Measurements from ENCODE around the gene ZDHHC9. TPM values are rescaled to one million over a fixed set of nuclear protein-coding genes. Genes with fewer than 3 reads are reported as not detected.
A peak's percentile ranks its signal among the peaks of the same experiment; 100 is the strongest.

ZDHHC9 gene
- total and polyA plus RNA-seq, 5 experiments from 2014 or later, result 4.1 to 12.3 (median 7.5) TPM

GRCh38 chrX:129781680-129782495, 61.8 kb downstream of the ZDHHC9 start:
- H3K9me3 Mint-ChIP-seq, result no peaks in the 10 kb centered on the region
- no peaks in the 10 kb centered on the region for H3K27me3 Mint-ChIP-seq
- H3K4me1 Mint-ChIP-seq, result peaks cover 28 to 76% (median 66%) of the 10 kb centered on the region in 4 donors
- DNase-seq (no peak), ATAC-seq (no peak)
- POLR2A ChIA-PET, result interaction anchor here (0.6 to 15.1 kb wide), 9 partner anchors 14 to 104 kb away, joined by 3 to 382 read pairs (median 7); no protein-coding TSS in a partner anchor
- H3K36me3 Mint-ChIP-seq, result peaks cover 7 to 51% (median 24%) of the 10 kb centered on the region in 3 donors
- H3K27ac Mint-ChIP-seq, result peak overlapping the region; percentile 84 to 98 (median 94)
- peak overlapping the region; percentile 80 to 98 (median 96) for H3K4me3 Mint-ChIP-seq

DNA sequence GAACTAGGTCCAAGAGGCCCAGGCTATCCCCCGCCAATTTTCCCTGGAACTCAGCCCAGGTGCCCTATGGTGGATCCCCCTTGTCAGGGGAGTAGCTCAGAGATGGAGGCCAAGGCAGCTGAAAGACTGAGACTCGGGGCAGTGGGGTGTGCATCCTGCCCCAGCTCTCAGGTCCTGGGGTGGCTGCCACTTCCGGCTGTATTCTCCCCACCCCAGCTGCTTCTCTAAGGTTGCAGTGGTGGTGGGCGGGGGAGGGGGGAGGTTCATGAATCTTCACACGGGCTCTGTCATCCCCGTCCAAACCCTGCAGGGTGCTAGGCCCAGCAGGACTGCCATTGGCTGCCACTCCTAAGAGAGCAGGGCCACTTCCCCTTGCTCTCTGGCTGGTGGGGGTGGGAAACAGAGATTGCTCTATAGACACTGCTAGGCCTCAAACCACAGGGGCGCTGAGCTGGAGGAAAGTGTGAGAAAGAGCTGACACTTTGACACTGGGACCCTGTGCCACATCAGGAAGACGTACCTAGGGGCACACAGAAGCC, 62.5 kb downstream of the ZDHHC9 start:
- peaks cover 24 to 76% (median 66%) of the 10 kb centered on the region in 4 donors for H3K4me1 Mint-ChIP-seq
- DNase-seq, result peak; percentile 45 to 94 (median 76)
- H3K27me3 Mint-ChIP-seq, result no peaks in the 10 kb centered on the region
- no peaks in the 10 kb centered on the region for H3K9me3 Mint-ChIP-seq
- peaks cover 7 to 46% (median 24%) of the 10 kb centered on the region in 3 donors for H3K36me3 Mint-ChIP-seq
- H3K4me3 Mint-ChIP-seq, result peak overlapping the region; percentile 80 to 98 (median 96)
- POLR2A ChIA-PET, result interaction anchor here (0.6 to 15.1 kb wide), 10 partner anchors 15 to 241 kb away, joined by 3 to 382 read pairs (median 6); no protein-coding TSS in a partner anchor
- peak; percentile 75 to 84 for ATAC-seq
- peak overlapping the region; percentile 87 to 98 (median 96) for H3K27ac Mint-ChIP-seq

- Mint-ChIP-seq H3K4me3 (peak overlapping the region; percentile 80 to 98 (median 96)), H3K4me1 (peaks cover 21 to 74% (median 61%) of the 10 kb centered on the region in 4 donors), H3K9me3 (no peaks in the 10 kb centered on the region), H3K36me3 (peaks cover 7 to 40% (median 22%) of the 10 kb centered on the region in 3 donors), H3K27ac (peak overlapping the region; percentile 87 to 98 (median 96)), H3K27me3 (no peaks in the 10 kb centered on the region)
- POLR2A ChIA-PET, result interaction anchor here (0.6 to 15.1 kb wide), 13 partner anchors 7 to 240 kb away, joined by 3 to 382 read pairs (median 5); partner anchors contain the start of gene UTP14A
- DNase-seq (no peak), ATAC-seq (no peak)
Measured at GRCh38 chrX:129780441-129781105, 63.1 kb downstream of the ZDHHC9 start.

- Mint-ChIP-seq H3K9me3 (no peaks in the 10 kb centered on the region), H3K27me3 (no peaks in the 10 kb centered on the region), H3K36me3 (peaks cover 7 to 34% (median 19%) of the 10 kb centered on the region in 3 donors), H3K27ac (peak within 1 kb of the TSS; percentile 87 to 98 (median 96)), H3K4me1 (peaks cover 24 to 75% (median 63%) of the 10 kb centered on the region in 4 donors), H3K4me3 (peak within 1 kb of the TSS; percentile 80 to 98 (median 96))
- DNase-seq, result peak; percentile 38 to 82 (median 58)
- ATAC-seq, result peak; percentile 23 to 31
- POLR2A ChIA-PET, result interaction anchor here (0.9 to 15.1 kb wide), 10 partner anchors 8 to 127 kb away, joined by 3 to 382 read pairs (median 5); partner anchors contain the start of gene UTP14A
Measured at GRCh38 chrX:129779747-129780146, 63.9 kb downstream of the ZDHHC9 start, which contains the start of gene SASH3. SASH3 (plus strand) TSS chrX:129779949; CDS start chrX:129780098, 149 bp downstream.

DNA sequence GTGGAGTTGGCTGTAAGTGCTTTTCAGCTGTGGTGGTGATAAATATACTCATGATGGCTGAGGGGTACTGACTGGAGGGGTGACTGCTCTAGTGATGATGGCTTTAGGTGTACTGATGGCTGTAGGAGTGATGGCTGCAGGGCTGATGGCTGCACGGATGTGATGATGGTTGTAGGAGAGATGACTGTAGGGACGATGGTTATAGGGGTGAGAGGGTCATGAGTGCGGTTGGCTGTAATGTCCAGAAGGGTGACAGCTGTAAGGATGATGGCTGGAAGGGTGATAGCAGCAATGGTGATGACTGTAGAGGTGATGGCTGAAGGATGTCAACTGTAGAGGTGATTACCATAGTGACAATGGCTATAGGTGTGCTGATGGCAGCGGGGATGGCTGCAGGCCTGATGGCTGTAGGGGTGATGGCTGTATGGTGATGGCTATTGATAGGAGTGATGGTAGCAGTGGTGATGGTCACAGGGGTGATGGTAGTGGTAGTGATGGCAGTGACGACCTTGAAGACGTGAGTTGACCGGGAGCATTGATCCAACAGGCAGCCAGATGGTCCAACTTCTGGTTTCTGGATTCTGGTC, 64.5 kb downstream of the ZDHHC9 start:
- Mint-ChIP-seq H3K9me3 (no peaks in the 10 kb centered on the region), H3K27me3 (no peaks in the 10 kb centered on the region), H3K4me3 (peak overlapping the region; percentile 80 to 98 (median 96)), H3K4me1 (peaks cover 24 to 76% (median 64%) of the 10 kb centered on the region in 4 donors), H3K36me3 (peaks cover 7 to 28% (median 15%) of the 10 kb centered on the region in 3 donors), H3K27ac (peak overlapping the region; percentile 87 to 98 (median 96))
- DNase-seq (no peak), ATAC-seq (no peak)
- POLR2A ChIA-PET, result interaction anchor here (1.3 to 15.1 kb wide), 7 partner anchors 8 to 127 kb away, joined by 3 to 382 read pairs (median 14); partner anchors contain the start of gene UTP14A

GRCh38 chrX:129777218-129778030, 66.3 kb downstream of the ZDHHC9 start:
- Mint-ChIP-seq H3K27ac (peak overlapping the region; percentile 92 to 98 (median 96)), H3K4me3 (peak overlapping the region; percentile 71 to 98 (median 85)), H3K4me1 (peaks cover 20 to 77% (median 61%) of the 10 kb centered on the region in 4 donors), H3K27me3 (no peaks in the 10 kb centered on the region), H3K9me3 (no peaks in the 10 kb centered on the region), H3K36me3 (peaks cover 0 to 12% (median 4%) of the 10 kb centered on the region in 3 donors)
- DNase-seq (peak; percentile 48 to 82 (median 68)), ATAC-seq (peak; percentile 41 to 42)
- POLR2A ChIA-PET, result interaction anchor here (0.7 to 15.1 kb wide), 10 partner anchors 10 to 100 kb away, joined by 3 to 382 read pairs (median 6); no protein-coding TSS in a partner anchor

GRCh38 chrX:129773649-129774458, 69.8 kb downstream of the ZDHHC9 start:
- H3K9me3 Mint-ChIP-seq, result no peaks in the 10 kb centered on the region
- H3K27ac Mint-ChIP-seq, result peak overlapping the region in 9 of 10 donors; percentile 73 to 96 (median 93)
- DNase-seq (no peak), ATAC-seq (no peak)
- H3K27me3 Mint-ChIP-seq, result peaks cover 0 to 2% (median 0%) of the 10 kb centered on the region in 5 donors
- H3K4me3 Mint-ChIP-seq, result peak overlapping the region in 6 of 10 donors; percentile 15 to 58 (median 28)
- peaks cover 15 to 92% (median 69%) of the 10 kb centered on the region in 4 donors for H3K4me1 Mint-ChIP-seq
- POLR2A ChIA-PET, result interaction anchor here (0.9 to 18.2 kb wide), 4 partner anchors 7 to 70 kb away, joined by 5 to 382 read pairs (median 198); partner anchors contain the start of genes SASH3 and ZDHHC9
- H3K36me3 Mint-ChIP-seq, result no peaks in the 10 kb centered on the region

GRCh38 chrX:129772796-129773431, 70.8 kb downstream of the ZDHHC9 start:
- H3K4me1 Mint-ChIP-seq, result peaks cover 21 to 92% (median 73%) of the 10 kb centered on the region in 4 donors
- POLR2A ChIA-PET, result interaction anchor here (0.7 to 18.2 kb wide), 5 partner anchors 9 to 71 kb away, joined by 4 to 382 read pairs (median 15); partner anchors contain the start of genes SASH3 and ZDHHC9
- ATAC-seq (no peak), DNase-seq (peak in 2 of 10 donors; percentile 41 to 66)
- peak overlapping the region in 9 of 10 donors; percentile 18 to 77 (median 66) for H3K4me3 Mint-ChIP-seq
- peak overlapping the region; percentile 90 to 96 (median 94) for H3K27ac Mint-ChIP-seq
- no peaks in the 10 kb centered on the region for H3K9me3 Mint-ChIP-seq
- no peaks in the 10 kb centered on the region for H3K36me3 Mint-ChIP-seq
- peaks cover 0 to 2% (median 0%) of the 10 kb centered on the region in 5 donors for H3K27me3 Mint-ChIP-seq

DNA sequence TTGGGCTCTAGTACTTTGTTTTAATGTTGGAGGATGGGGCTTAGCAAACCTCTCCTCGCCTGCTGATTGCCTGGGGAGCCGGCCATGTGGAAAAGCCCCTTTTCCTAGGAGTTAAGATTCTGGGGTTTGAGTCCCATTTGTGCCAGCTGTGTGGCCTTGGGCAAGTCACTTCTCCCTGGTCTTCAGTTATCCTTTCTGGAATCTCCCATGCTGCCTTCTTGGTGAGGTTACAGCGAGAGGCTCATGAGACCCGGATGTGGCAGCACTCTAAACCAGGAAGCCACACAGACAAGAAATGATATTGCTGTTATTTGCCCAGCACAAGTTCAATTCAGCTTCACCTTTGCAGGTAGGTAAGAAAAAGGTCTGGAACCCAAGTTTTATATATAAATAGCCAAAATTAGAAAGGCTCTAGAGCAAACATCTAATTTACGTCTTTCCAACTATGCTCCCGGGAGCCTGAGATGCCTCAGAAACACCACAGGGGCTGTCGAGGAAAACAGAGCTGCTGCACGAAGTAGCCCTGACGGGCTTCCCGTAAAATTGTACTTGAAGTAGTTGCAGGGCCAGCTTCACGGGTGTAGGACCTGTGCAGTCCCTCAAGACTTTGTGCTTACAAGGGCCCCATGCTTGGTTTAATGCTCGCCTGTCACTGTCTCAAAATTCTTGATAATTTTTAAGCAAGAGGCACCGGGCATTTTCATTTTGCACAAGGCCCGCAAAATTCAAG, 72.3 kb downstream of the ZDHHC9 start:
- Mint-ChIP-seq H3K27me3 (peaks cover 0 to 2% (median 0%) of the 10 kb centered on the region in 5 donors), H3K4me1 (peaks cover 25 to 91% (median 68%) of the 10 kb centered on the region in 4 donors), H3K4me3 (peak overlapping the region in 9 of 10 donors; percentile 16 to 75 (median 62)), H3K36me3 (no peaks in the 10 kb centered on the region), H3K9me3 (no peaks in the 10 kb centered on the region), H3K27ac (peak overlapping the region; percentile 86 to 95 (median 94))
- DNase-seq, result peak in 3 of 10 donors; percentile 14 to 56 (median 51)
- POLR2A ChIA-PET, result interaction anchor here (0.6 to 18.2 kb wide), 7 partner anchors 10 to 135 kb away, joined by 3 to 382 read pairs (median 5); partner anchors contain the start of genes SASH3 and UTP14A
- peak; percentile 19 to 30 for ATAC-seq
